ENCODE results near the gene IMPA2. TPM values are rescaled to one million over a fixed set of nuclear protein-coding genes. Genes with fewer than 3 reads are reported as not detected.

The IMPA2 gene
- total and polyA plus RNA-seq, 2 of the 8 experiments (the other 6 are each of a cell fraction or from before 2014, with no cell fraction given) = 102 to 140 TPM

GRCh38 chr18:12059334-12060181, 78.3 kb downstream of the IMPA2 start (continued):
- TF ChIP-seq CTCF (IDR thresholded peaks at IDR 0.05; ENCODE audit: control extremely low read depth in 1 of 3, insufficient read depth in 1 of 3, low read depth in 1 of 3, low read length in 3 of 3) (no peak), GTF2F1 (IDR thresholded peaks at IDR 0.05; ENCODE audit: borderline replicate concordance, low read depth, low read length) (no peak)

All from H1 (cell line).